ENCODE measurements around the gene FAM171A1. TPM values are rescaled to one million over a fixed set of nuclear protein-coding genes. Genes with fewer than 3 reads are reported as not detected.

The FAM171A1 gene
- total and polyA plus RNA-seq, 2 of the 13 experiments (the other 11 are each of a cell fraction or from before 2014, with no cell fraction given): 21.5 to 34.7 TPM

DNA sequence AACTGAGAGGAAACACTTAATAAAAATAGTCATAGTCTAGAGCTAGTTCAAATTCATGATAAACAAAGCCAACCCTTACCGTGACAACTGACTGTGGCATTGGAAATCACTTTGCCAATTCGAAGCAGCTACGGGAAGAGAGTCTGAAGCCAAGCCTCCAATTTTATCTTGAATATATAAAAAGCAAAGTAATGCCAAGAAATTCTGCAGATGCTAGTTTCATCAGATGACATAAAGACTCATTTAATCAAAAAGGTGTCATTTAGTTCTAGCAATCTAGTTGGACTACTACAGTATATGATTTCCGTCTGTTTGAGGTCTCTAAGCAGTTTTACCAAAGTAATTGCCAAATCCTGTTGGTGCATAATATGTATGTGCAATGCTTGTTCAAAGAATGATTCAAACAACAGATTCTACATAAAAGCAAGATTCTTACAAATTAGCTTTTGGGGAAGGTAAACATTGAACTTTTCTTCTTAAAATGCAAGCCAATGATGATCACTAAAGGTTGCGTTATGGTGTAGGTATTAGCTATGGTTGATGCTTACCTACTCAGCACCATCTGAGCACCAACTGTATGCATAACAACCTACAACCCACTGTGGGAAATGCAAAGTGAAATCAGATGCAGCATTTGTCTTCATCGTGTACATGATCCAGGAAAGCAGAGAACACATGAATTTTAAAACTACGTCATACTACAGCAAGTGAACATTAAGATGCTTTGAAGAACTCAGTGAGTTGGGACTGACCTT, 2.8 kb downstream of the FAM171A1 start:
- TF ChIP-seq ZNF333 (CRISPR knock-in tag; IDR thresholded peaks at IDR 0.05; ENCODE audit: borderline replicate concordance) (no peak), TERF1 (CRISPR knock-in tag; IDR thresholded peaks at IDR 0.05) (no peak), CBX2 (IDR thresholded peaks at IDR 0.05; ENCODE audit: low read depth, low read length) (no peak), CBX2 (CRISPR knock-in tag; IDR thresholded peaks at IDR 0.05; ENCODE audit: low read depth) (no peak), ZKSCAN8 (CRISPR knock-in tag; IDR thresholded peaks at IDR 0.05; ENCODE audit: borderline replicate concordance) (peak; percentile 98)
- peak overlapping the region; percentile 47 to 82 (median 77); a peak in 5 of 6 replicates for H3K4me3 ChIP-seq (replicated peaks in 1 of 3; ENCODE audit: insufficient read depth in 1 of 3, low read depth in 2 of 3, low read length in 3 of 3)
- H3K36me3 ChIP-seq (replicated peaks in 1 of 2; ENCODE audit: control insufficient read depth in 1 of 2, insufficient read depth in 2 of 2, low read length in 2 of 2): peaks cover 0 to 2% of the 10 kb centered on the region in 2 experiments; a peak in 2 of 5 replicates
- H3K27ac ChIP-seq (ENCODE audit: extremely low read length, insufficient read depth, low read length): no peak overlapping the region
- no peaks in the 10 kb centered on the region for H3K9me3 ChIP-seq (ENCODE audit: low read length)
- peaks cover 50% of the 10 kb centered on the region for H3K4me1 ChIP-seq (ENCODE audit: insufficient read depth, low read length)
- ATAC-seq (no peak), DNase-seq (ENCODE audit: low spot score) (no peak), FAIRE-seq (peak; percentile 59)
- BruUV-seq (replicated peaks): no TSS peak
- peaks cover 69% of the 10 kb centered on the region for H3K79me2 ChIP-seq (ENCODE audit: insufficient read depth, low read length)
- in situ Hi-C loops (cut with HindIII; ENCODE audit: extremely low pct_ligation_motif_present, low pct_unique_long_range_greater_than_20kb): no loop called here
- POLR2A ChIA-PET: interaction anchor here (2.0 kb wide), 1 partner anchor 34 kb away, joined by 10 read pairs; no protein-coding TSS in a partner anchor
- 0 out of 5 replicates have a peak, but pooled peaks cover 0 to 4% of the 10 kb centered on the region in 2 experiments for H3K27me3 ChIP-seq (ENCODE audit: control insufficient read depth in 1 of 2, insufficient read depth in 2 of 2, low read length in 2 of 2)
- peak overlapping the region; percentile 91 for H3K4me2 ChIP-seq (ENCODE audit: low read depth, low read length)
- CTCF ChIA-PET (ENCODE audit: low intra/inter-chr PET ratio, low total read pairs): no interaction called here
- intact Hi-C loops (cut with micrococcal nuclease; ENCODE audit: unreplicated experiment): loop anchor here (5.0 kb wide), 1 partner anchor 36 kb away; no protein-coding TSS in a partner anchor
- no peaks in the 10 kb centered on the region for H4K20me1 ChIP-seq (ENCODE audit: insufficient read depth, low read length)
- 91% methylated on average over 7 of the region's 7 CpGs for WGBS (ENCODE audit: low lambda C conversion rate)
- H3K9ac ChIP-seq (ENCODE audit: insufficient read depth, low read depth, low read length): peak overlapping the region; percentile 91; the same call in 1 of the 2 replicates
- H2AFZ ChIP-seq (ENCODE audit: low read length): no peak overlapping the region
